Right lobe of liver (tissue), 4 donors: ENCODE results near the gene MYH15.

Source experiments
- POLR2A ChIP-seq: fragments of 450-650 bp; IDR thresholded peaks from one replicate; pipeline ENCODE4 v1.6.1; 2017; ENCODE audit warnings: antibody characterized with exemption, mild to moderate bottlenecking
- TF ChIP-seq, protein P1 (sequence below), 4 donors: fragments of 200-600 bp in 3 of 4; fragments of 450-650 bp in 1 of 4; IDR thresholded peaks; one replicate each; pipeline versions ENCODE4 v1.5.1 to v1.8.0; 2016 to 2022; ENCODE audit warnings: antibody characterized with exemption in 4 of 4, mild to moderate bottlenecking in 2 of 4
- donor health status: DM: no; HTN: no; CAD: no.
- donor health status: DM: no; HTN: no; CAD: no.
- donor health status: DM: no; HTN: yes; CAD: no.

DNA sequence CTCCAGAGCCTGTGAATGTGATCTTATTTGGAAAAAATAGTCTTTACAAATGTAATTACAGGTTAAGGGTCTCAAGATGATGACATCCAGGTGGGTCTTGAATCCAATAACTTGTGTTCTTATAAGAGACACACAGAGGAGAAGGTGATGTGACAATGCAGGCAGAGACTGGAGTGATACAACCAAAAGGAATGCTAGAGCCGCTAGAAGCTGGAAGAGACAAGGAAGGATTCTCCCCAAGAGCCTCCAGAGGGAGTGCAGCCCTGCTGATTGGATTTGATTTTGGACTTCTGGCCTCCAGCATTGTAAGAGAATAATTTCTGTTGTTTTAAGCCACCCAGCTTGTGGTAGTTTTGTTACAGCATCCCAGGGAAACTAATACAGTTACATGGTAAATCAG lies 9.7 kb downstream of the MYH15 start:
- TF ChIP-seq, protein P1, sequence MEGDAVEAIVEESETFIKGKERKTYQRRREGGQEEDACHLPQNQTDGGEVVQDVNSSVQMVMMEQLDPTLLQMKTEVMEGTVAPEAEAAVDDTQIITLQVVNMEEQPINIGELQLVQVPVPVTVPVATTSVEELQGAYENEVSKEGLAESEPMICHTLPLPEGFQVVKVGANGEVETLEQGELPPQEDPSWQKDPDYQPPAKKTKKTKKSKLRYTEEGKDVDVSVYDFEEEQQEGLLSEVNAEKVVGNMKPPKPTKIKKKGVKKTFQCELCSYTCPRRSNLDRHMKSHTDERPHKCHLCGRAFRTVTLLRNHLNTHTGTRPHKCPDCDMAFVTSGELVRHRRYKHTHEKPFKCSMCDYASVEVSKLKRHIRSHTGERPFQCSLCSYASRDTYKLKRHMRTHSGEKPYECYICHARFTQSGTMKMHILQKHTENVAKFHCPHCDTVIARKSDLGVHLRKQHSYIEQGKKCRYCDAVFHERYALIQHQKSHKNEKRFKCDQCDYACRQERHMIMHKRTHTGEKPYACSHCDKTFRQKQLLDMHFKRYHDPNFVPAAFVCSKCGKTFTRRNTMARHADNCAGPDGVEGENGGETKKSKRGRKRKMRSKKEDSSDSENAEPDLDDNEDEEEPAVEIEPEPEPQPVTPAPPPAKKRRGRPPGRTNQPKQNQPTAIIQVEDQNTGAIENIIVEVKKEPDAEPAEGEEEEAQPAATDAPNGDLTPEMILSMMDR (IDR thresholded peaks at IDR 0.05) = no peak
- no peak for TF ChIP-seq POLR2A
